D721Med (cell line): ENCODE measurements around the gene NPIPB9.
"Not testable (repeated sequence)": the region's sequence is repeated elsewhere in the genome, so short reads cannot be mapped to it uniquely, and the experiment has no call there.

ENCODE experiments used
- DNase-seq: peaks from one replicate; pipeline ENCODE4 v3.0.0; 2011; ENCODE audit warnings: low spot score; ENCODE audit not compliant: insufficient read length
- FAIRE-seq: peaks from 2 replicates; lab custom pipeline; 2011; peaks lifted over from hg19 to GRCh38; lab: Jason Lieb, UNC
- TF ChIP-seq, protein P1 (sequence below): IDR thresholded peaks from 2 replicates; pipeline ENCODE4 v1.5.1; 2012; ENCODE audit warnings: mild to moderate bottlenecking, control low read depth; ENCODE audit not compliant: insufficient read depth; ENCODE audit errors: missing control alignments

NPIPB9 gene

GRCh38 chr16:28802235-28803019, 50.8 kb downstream of the NPIPB9 start:
- TF ChIP-seq, protein P1, sequence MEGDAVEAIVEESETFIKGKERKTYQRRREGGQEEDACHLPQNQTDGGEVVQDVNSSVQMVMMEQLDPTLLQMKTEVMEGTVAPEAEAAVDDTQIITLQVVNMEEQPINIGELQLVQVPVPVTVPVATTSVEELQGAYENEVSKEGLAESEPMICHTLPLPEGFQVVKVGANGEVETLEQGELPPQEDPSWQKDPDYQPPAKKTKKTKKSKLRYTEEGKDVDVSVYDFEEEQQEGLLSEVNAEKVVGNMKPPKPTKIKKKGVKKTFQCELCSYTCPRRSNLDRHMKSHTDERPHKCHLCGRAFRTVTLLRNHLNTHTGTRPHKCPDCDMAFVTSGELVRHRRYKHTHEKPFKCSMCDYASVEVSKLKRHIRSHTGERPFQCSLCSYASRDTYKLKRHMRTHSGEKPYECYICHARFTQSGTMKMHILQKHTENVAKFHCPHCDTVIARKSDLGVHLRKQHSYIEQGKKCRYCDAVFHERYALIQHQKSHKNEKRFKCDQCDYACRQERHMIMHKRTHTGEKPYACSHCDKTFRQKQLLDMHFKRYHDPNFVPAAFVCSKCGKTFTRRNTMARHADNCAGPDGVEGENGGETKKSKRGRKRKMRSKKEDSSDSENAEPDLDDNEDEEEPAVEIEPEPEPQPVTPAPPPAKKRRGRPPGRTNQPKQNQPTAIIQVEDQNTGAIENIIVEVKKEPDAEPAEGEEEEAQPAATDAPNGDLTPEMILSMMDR, result peak; percentile 45
- not testable (repeated sequence) for FAIRE-seq, DNase-seq

- not testable (repeated sequence) for DNase-seq, FAIRE-seq
Observed at GRCh38 chr16:28807445-28808120, 56.0 kb downstream of the NPIPB9 start.

DNA sequence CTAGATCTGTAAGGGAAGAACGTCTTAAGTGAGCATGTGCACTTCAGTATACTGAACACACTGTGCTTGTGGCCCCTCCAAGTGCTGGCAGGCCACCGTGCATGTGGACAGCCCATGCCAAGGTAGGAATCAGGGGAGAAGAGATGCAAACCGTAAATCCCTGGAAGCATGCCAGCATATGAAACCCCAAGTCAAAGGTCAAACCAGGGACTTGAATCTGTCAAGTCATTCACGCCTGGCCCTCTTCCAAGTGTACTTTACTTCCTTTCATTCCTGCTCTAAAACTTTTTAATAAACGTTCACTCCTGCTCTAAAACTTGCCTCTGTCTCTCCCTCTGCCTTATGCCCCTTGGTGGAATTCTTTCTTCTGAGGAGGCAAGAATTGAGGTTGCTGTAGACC, 68.4 kb downstream of the NPIPB9 start:
- TF ChIP-seq, protein P1, result no peak
- DNase-seq (no peak), FAIRE-seq (no peak)

- DNase-seq, result not testable (repeated sequence)
Observed at GRCh38 chr16:28820546-28820945, 69.0 kb downstream of the NPIPB9 start.

GRCh38 chr16:28821874-28822519, 70.4 kb downstream of the NPIPB9 start:
- DNase-seq, result no peak

More at GRCh38 chr16:28820546-28820945, 69.0 kb downstream of the NPIPB9 start:
- FAIRE-seq, result not testable (repeated sequence)

More at GRCh38 chr16:28821874-28822519, 70.4 kb downstream of the NPIPB9 start:
- no peak for FAIRE-seq
- TF ChIP-seq, protein P1, result no peak
